Liver (tissue), 3 donors: ENCODE data around the gene DLST.

Experiments used
- CTCF ChIP-seq: fragments of 150-350 bp; IDR thresholded peaks from 2 replicates; pipeline ENCODE4 v1.5.1; 2017; ENCODE audit warnings: improper control_type of control experiment, low read depth, low read length; ENCODE audit not compliant: missing input control
- EGR1 ChIP-seq, 2 donors: IDR thresholded peaks; 2 replicates each; pipeline ENCODE4 v1.6.1; 2016 to 2018; ENCODE audit warnings: antibody characterized with exemption in 2 of 2, low read depth in 2 of 2
- GABPA ChIP-seq, 2 donors: IDR thresholded peaks in 1 of 2; conservative IDR thresholded peaks in 1 of 2; 2 replicates each; pipeline ENCODE4 v1.6.1; 2016; ENCODE audit warnings: antibody characterized with exemption in 2 of 2, mild to moderate bottlenecking in 1 of 2, moderate library complexity in 1 of 2
- HNF4G ChIP-seq: IDR thresholded peaks from 2 replicates; pipeline ENCODE4 v1.6.1; 2016; ENCODE audit warnings: antibody characterized with exemption
- JUND ChIP-seq, 2 donors: IDR thresholded peaks; 2 replicates each; pipeline ENCODE4 v1.6.1; 2016; ENCODE audit warnings: antibody characterized with exemption in 2 of 2
- MAX ChIP-seq: IDR thresholded peaks from 2 replicates; pipeline ENCODE4 v1.6.1; 2016; ENCODE audit warnings: antibody characterized with exemption
- RAD21 ChIP-seq, 2 donors: IDR thresholded peaks; 2 replicates each; pipeline ENCODE4 v1.6.1; 2016; ENCODE audit warnings: antibody characterized with exemption in 2 of 2, mild to moderate bottlenecking in 2 of 2
- REST ChIP-seq: IDR thresholded peaks from 2 replicates; pipeline ENCODE4 v1.6.1; 2016; ENCODE audit warnings: antibody characterized with exemption, mild to moderate bottlenecking
- RXRA ChIP-seq, 2 donors: IDR thresholded peaks; 2 replicates each; pipeline ENCODE4 v1.6.1; 2017 to 2018; ENCODE audit warnings: antibody characterized with exemption in 2 of 2, mild to moderate bottlenecking in 1 of 2
- SP1 ChIP-seq: IDR thresholded peaks from 2 replicates; pipeline ENCODE4 v1.6.1; 2018; ENCODE audit warnings: antibody characterized with exemption, mild to moderate bottlenecking
- TAF1 ChIP-seq: conservative IDR thresholded peaks from 2 replicates; pipeline ENCODE4 v1.6.1; 2016; ENCODE audit warnings: antibody characterized with exemption, mild to moderate bottlenecking
- donor health status: healthy.
- donor health status: healthy.

DNA sequence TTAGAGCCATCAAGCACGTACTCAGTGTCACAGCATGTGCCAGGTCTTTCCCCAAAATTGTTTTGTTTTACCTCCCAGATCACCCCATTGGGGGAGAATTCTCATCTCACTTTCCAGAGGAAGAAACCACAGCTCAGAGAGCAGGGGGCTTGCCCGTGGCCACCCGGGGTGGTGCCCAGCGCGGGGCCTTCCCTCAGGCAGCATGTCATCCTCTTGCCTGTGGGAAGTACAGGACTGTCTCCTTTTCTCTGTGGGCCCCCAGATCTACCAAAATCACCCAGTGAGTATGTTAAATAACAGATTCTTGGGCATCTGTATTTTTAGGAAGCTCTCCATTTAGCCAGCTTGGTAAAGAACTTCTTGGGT is 35.4 kb downstream of the DLST start:
- TF ChIP-seq CTCF (no peak), REST (no peak), MAX (no peak), TAF1 (no peak), RAD21 (IDR thresholded peaks at IDR 0.05) (no peak), JUND (IDR thresholded peaks at IDR 0.05) (no peak), GABPA (IDR thresholded peaks at IDR 0.05 in 1 of 2, conservative IDR thresholded peaks at IDR 0.05 in 1 of 2) (no peak), SP1 (no peak), EGR1 (IDR thresholded peaks at IDR 0.05; ENCODE audit: low read depth in 2 of 2) (no peak), HNF4G (no peak), RXRA (IDR thresholded peaks at IDR 0.05) (no peak)
